ENCODE data around the gene HSPB8.

Gene HSPB8

GRCh38 chr12:119171691-119172425 lies 6.9 kb upstream of the HSPB8 start:
- no peak for DNase-seq

- no peak for DNase-seq
Measured at GRCh38 chr12:119175081-119175480, 3.6 kb upstream of the HSPB8 start.

DNA sequence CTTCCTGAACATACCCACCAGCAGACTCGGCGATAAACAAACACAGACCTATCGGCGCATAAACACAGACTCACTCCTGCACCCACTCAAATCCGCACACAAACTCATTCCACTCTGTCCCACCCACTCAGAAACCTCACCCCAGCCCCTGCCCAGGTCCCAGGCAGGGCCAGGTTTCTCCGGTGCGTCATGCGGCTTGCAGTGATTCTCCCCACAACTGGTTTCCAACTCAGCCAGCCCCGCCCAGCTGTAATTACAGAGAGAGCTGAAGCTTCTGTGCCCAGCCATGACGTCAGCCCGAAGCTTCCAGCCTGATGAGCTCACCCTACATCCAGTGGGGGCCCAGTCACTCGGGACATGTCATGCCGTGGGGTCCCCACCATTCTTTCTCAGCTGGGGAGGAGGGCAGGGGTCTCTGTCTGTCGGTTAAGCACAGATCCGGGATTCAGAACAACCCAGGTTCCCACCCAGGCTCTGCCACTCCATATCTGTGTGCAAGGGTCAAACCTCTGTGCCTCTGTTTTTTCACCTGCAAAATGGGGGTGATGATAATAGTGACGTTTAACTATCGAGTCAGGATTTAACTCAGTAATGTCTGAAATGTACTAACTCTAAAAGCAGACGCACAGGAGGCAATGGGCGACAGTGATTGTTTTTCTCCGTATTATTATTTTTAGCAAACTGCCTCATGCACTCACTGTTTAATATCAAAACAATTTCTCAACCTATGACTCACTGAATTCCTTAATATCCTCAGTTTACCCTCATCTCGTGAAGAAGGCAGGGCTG lies 2.3 kb upstream of the HSPB8 start:
- DNase-seq, result no peak

GRCh38 chr12:119177056-119177325 lies 1.7 kb upstream of the HSPB8 start:
- no peak for DNase-seq

DNA sequence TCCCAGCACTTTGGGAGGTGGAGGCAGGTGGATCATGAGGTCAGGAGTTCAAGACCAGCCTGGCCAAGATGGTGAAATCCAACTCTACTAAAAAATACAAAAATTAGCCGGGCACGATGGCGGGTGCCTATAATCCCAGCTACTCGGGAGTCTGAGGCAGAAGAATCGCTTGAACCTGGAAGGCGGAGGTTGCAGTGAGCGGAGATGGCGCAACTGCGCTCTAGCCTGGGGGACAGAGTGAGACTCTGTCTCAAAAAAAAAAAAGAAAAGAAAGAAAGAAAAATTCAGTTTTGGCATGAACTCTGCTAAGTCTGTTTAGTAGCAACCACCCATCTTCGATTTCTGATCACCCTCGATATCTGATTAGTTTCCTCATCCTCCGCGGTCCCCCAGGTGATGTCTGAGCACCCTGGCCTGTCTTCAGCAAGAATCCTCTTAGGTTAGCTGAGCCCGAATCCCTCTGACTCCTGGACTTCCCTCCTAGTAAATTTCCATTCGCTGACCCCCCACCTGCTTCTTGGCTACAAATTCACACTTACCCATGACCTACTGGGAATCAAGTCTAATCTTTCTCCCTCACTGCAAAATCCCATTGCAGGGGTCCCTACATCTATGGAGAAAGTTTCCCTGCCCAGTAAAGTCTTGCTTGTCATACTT lies 879 bp upstream of the HSPB8 start:
- DNase-seq, result no peak

GRCh38 chr12:119179335-119180021 lies 747 bp downstream of the HSPB8 start:
- DNase-seq, result no peak

GRCh38 chr12:119180380-119181040 lies 1.8 kb downstream of the HSPB8 start:
- no peak for DNase-seq

- DNase-seq, result no peak
Measured at GRCh38 chr12:119181202-119181601, 2.5 kb downstream of the HSPB8 start.

DNA sequence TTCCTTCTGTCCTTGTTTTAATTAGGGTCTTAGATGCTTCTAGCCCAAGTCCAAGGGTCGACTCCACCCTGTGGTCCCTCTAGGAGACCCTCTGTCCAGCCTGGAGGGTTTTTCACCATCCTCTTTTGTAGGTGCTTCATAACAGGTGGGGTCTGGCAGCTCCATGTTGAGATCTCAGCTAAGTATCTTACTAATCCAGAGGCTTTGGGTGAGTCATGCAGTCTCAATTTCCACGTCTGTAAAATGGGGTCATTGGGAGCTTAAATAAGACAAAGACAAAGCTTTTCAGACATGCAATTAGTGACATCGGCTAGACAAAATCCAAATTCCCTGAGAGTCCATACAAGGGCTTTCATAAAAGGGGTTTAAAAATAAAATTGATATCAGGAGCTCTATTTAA lies 3.2 kb downstream of the HSPB8 start:
- DNase-seq, result no peak

- DNase-seq, result no peak
Measured at GRCh38 chr12:119182701-119183493, 4.2 kb downstream of the HSPB8 start.

DNA sequence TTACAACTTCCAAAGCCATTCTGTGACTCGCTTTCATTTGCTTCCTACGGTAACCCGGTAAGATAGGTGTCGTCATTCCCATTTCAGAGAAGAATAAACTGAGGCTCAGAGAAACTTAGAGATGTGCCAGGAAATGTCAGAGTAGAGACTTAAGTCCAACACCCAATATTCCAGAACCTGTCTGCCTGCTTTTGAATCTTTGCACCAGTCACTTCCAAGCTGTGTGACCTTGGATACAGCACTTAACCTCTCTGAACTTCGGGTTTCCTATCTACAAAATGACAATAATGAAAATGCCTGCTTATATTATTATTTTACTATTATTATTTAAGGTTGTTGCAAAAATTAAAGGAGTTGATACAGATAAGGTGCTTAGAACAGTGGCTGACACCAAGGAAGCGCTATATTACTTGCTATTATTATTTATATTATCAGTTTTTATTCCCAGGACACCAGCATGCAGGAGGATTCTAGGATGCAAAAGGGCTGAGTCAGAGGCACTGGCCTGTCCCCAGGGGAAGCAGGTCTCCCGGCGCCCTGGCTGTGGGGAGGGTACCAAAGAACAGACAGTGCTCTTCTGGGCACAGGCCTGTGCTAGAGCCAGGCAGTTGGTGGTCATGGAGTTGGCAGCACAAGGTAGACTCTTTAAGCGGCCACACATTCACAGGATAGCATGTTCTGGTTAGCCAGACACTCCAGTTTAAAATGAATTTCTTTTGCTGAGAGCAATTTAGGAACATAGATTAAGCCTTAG lies 5.4 kb downstream of the HSPB8 start:
- no peak for DNase-seq

- DNase-seq, result no peak
Measured at GRCh38 chr12:119195256-119195655, 16.5 kb downstream of the HSPB8 start.

DNA sequence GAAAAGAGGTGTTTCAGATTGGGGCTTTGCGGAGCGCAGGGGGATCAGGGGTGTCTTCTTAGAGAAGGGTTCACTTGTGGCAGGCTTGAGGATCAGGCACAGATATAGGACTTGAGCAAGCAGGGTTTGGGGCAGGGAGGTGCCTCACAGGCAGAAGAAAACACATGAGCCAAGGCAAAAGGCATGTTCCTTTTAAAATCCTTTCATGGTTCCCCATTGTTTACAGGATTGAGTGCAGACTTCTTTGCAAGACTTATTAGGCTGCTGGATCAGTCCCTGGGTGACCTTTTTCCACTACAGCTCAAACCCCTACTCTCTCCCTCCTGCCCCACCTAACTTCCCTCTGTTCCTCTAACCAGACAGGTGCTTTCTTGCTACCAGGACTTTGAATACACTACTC lies 19.7 kb downstream of the HSPB8 start:
- DNase-seq, result no peak

DNA sequence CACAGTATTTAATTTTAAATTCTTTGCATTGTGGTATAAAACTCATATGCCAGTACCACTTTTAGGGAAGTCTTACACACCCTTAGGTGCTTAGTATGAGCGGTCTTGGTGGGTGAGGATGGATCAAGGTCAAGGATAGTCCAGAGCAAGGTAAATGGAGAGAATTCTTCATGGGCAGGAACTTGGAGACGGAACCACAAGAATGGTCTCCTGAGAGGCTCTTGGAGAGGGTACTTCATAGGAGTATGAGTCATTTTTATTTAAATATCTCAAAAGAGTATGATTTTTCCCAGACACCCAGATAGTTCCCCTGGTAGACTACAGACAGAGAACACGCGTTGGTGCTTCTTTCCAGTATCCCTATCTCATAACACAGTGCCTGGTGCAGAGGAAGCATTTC lies 21.9 kb downstream of the HSPB8 start:
- no peak for DNase-seq

DNA sequence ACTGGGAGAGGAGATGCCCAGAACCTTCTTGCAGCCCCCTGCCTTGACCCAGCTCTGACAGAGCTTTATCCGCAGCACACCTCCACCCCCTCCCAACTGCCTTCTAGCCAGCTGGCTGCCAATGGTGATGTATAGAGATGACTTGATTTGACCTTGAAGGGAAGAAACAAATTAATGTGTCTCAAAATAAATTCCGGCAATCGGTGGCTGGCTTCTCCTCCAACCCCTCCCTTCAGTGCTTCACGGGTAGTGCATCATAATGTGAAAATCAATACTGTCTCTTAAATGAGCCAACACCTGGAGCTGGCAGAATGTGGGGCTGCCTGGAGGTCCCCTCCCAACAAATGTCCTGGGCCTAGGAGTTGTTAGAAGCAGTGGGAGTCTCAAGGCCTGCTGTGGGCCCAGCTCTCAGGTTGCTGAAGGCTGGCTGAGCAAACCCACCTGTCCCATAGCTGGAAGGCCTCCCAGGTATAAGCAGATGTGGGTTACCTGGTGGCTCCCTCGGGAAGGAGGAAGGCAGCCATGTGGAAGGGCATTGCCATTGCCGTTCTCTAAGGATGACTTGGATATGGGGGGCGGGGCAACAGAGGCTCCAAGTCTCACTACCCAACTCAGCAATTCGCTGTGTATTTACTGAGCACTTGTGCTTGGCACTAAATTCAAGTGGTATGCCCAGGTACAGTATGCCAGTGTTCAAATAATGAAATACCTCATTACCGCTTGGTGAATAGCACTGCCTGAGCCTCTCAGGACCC lies 23.2 kb downstream of the HSPB8 start:
- no peak for DNase-seq

GRCh38 chr12:119202544-119202943 lies 23.8 kb downstream of the HSPB8 start:
- DNase-seq, result no peak

- DNase-seq, result no peak
Measured at GRCh38 chr12:119204131-119204530, 25.4 kb downstream of the HSPB8 start.

DNA sequence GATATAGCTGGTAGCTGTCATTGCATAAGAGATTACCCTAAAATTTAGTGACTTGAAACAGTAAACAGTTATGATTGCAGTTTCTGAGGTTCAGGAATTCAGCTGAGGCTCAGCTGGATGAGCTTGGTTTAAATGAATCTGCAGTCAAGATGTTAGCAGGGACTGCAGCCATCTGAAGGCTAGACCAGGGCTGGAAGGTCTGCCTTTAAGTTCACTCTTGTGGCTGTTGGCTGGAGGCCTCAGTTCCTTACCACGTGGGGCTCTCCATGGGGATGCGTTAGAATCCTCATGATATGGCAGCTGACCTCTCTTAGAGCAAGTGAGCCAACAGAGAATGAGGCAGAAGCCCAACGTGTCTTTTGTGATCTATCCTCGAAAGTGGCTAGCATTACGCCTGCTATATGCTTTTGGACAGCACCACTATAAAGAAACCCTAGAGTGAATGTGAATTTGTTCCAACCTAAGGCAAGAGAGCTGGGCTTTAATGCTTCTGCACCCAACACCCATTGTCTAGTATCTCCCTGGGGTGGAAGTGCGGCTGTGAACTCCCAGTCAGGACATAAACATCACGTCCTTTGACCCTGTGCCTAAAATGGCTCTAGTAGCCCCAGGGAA lies 26.0 kb downstream of the HSPB8 start:
- no peak for DNase-seq

GRCh38 chr12:119206348-119207062 lies 27.8 kb downstream of the HSPB8 start:
- no peak for DNase-seq

Data from CD4-positive, alpha-beta T cell treated with Interleukin-4 for 4 hours (primary cell).